GM12874 (cell line): ENCODE results near the gene SIRPA.

Experiments used
- CTCF ChIP-seq: IDR thresholded peaks from 2 replicates; pipeline ENCODE4 v1.5.1; 2011; ENCODE audit warnings: low read depth, mild to moderate bottlenecking, control low read depth, low read length, moderate library complexity; ENCODE audit not compliant: insufficient read depth

The SIRPA gene

DNA sequence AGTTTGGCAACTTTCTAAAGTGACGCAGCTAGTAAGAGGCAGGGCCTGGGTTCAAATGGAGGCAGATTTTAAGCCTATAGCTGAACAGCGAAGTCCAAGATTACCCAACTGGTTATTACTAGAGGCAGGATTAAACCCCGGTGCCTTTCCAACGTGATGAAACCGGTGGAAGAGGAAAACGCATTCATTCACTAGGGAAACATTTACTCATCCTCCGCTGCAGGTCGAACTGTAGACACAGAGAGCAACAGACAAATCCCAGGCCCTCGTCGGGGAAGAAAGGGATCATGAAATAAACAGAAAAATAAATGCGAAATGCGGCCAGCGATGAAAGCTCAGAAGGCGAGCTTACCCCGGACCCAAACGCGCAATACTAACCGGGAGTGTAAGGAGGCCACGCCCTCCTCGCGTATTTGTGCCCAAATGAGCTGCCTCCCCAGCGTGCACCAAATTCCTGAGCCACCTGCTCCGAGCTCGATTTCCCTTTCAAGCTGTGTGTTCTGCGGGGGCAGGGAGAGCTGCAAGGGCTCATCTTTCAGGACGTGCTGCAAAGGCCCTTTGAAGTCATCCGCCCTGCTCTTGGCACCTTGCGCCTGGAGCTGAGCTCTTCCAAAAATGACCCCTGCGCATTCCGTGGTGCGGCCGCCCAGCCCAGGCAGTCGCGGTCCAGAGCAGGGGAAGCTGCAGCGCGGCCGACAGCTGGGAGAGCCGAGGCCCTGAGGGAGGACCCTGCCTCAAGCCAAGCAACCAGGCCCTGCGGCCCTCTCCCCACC, 51.7 kb downstream of the SIRPA start:
- TF ChIP-seq CTCF: no peak

GRCh38 chr20:1947535-1947846, 52.3 kb downstream of the SIRPA start:
- no peak for TF ChIP-seq CTCF

GRCh38 chr20:1949347-1950100, 54.3 kb downstream of the SIRPA start:
- TF ChIP-seq CTCF: no peak

DNA sequence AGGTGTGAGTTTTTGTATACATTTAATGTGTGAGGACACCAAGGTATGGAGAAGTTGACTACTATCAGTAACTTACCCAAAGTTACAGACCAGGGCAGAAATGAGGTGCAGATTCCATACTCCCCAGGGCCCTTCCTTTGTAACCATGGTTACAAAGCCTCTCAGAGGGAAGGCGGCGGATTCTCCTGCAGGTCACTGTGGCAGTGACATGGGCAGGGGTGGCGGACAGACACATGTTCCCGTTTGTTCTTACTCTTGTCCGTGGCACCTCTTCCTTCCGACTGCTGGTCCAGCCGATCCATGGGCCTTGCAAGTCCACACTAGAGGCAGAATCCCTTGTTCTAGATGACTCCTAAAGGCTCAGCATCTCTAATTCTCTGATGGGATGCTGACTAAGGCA, 55.6 kb downstream of the SIRPA start:
- TF ChIP-seq CTCF: no peak

DNA sequence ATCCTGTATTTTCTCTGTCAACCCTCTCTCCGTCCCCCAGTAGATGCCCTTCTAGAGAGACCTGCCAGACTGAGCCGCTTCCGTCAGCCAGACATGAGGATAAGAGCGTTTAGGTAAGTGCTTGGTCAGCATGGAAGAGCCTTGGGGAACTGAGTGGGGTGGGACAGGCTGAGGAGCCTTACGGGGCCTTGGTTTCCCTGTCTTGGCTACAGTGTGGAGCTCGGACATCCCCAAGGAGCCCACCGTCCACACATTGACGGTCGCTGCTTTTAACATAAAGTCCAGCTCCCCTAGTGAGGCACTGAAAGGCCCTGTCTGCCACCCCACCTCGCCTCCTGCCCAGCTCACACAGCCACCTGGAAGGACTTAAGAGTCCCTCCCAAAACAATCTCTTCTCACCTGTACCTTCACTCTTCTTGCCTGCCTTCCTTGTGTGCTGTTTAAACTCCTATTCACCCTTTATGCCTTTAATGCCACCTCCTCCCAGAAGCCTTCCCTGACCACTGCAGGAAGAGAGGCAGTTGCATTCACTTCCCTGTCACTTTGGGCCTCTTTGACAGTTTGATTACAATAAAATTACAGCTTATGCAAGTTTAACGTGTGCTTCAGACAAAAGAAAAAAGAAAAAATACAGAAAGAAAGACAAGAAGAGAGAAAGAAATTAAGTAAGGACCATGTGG, 56.4 kb downstream of the SIRPA start:
- no peak for TF ChIP-seq CTCF

- TF ChIP-seq CTCF: no peak
These were observed 57.7 kb downstream of the SIRPA start for GRCh38 chr20:1952737-1953530.

DNA sequence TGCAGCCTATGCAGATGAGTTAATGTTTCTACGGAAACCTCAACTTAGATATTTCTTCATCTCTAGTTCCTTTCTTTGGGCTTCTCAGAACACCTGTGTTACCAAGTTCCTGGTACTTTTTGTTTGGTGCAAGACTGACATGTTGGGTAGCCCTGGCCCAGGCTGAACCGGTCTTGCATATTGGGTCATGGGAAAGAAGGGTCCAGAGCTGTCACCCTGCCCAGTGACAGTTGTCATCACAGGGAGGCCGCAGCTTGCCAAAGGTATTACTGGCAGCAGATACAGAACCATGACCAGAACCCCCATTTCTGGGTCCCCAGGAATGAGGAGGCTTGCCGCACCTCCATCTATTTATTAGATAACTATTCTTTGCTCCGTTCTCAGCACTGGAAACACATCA, 58.4 kb downstream of the SIRPA start:
- TF ChIP-seq CTCF: no peak
